ENCODE results near the gene FBL.
A peak's percentile ranks its signal among the peaks of the same experiment; 100 is the strongest.
"Not testable (repeated sequence)": the region's sequence is repeated elsewhere in the genome, so short reads cannot be mapped to it uniquely, and the experiment has no call there.

FBL gene

GRCh38 chr19:39845933-39846677 lies at the start of gene FBL:
TSS of gene FBL (minus strand) at chr19:39846379. CDS start at chr19:39846300, 79 bp downstream.
- DNase-seq: peak; percentile 98

- DNase-seq: not testable (repeated sequence)
These were observed 48.9 kb upstream of the FBL start for GRCh38 chr19:39895096-39895495.

DNA sequence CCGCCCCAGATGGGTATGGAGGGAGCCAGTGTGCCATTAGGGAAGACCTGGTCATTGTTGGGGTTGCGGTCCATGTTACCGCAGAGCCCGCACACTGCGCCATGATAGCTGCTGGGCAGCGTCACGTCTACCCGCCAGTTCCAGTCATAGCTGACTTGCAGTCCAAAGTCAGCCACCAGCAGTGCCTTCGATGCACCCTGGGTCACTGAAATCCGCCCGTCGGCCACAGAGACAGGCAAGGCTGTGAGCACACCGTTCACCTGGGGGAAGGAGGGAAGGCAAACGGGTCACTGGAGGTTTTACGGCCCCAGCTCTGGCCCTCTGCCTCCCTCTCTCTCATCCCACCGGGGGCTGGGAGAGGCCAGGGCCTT lies 48.0 kb upstream of the FBL start:
- not testable (repeated sequence) for DNase-seq

GRCh38 chr19:39893366-39894235 lies 47.4 kb upstream of the FBL start:
- peak; percentile 86 for DNase-seq

DNA sequence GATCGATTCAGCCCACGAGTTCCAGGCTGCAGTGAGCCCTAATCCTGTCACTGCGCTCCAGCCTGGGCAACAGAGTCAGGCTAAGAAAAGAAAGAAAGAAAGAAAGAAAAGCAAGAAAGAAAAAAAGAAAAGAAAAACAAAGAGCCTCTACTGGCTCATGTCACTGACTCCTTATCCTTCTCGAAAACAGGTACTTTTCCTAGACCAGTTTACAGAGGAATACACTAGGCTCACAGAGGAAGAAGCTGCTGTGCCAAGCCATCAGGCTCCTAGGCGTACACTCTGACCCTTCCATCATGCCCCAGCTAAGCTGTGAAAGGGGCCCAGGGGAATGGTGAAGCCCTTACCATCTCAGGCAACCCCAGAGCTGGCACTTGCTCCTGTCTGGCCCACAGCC lies 46.3 kb upstream of the FBL start:
- DNase-seq: not testable (repeated sequence)

GRCh38 chr19:39891660-39892505 lies 45.7 kb upstream of the FBL start:
- DNase-seq: not testable (repeated sequence)

- no peak for DNase-seq
These were observed 44.8 kb upstream of the FBL start for GRCh38 chr19:39890755-39891551.

DNA sequence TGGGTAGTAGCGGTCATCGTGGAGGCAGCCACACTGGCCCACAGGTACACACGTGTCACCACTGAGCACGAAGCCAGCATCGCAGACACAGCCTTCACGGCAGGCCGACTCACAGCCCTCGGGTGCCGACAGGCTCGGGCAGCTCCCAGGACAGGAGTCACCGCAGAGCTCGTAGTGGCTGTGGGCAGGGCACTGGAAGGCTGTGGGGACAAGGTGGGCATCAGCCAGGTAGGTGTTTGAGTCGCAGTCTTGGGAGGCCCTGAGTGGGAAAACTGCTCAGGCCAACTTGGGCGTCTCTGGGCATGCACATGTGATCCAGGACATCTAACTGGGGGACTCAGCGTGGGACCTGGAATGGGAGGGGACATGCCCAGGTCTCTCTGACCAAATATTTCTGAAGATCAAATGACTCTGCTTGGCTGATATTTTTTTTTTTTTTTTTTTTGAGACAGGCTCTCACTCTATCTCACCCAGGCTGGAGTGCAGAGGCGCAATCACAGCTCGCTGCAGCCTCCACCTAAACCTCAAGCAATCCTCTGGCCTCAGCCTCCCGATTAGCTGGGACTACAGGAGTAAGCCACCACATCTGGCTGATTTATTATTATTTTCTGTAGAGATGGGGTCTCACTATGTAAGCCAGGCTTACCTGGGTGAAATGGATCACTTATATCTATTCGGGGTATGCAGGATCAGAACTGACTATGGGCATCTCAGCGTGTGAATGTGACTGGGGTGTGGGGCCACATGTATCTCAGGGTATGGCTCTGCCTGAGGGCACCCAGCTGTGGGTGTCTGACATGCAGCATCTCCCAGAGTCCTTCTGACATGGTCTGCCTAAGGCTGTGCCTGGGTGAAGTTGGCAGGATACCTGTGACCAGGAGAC lies 43.9 kb upstream of the FBL start:
- not testable (repeated sequence) for DNase-seq

- DNase-seq: not testable (repeated sequence)
These were observed 41.3 kb upstream of the FBL start for GRCh38 chr19:39887456-39887951.

DNA sequence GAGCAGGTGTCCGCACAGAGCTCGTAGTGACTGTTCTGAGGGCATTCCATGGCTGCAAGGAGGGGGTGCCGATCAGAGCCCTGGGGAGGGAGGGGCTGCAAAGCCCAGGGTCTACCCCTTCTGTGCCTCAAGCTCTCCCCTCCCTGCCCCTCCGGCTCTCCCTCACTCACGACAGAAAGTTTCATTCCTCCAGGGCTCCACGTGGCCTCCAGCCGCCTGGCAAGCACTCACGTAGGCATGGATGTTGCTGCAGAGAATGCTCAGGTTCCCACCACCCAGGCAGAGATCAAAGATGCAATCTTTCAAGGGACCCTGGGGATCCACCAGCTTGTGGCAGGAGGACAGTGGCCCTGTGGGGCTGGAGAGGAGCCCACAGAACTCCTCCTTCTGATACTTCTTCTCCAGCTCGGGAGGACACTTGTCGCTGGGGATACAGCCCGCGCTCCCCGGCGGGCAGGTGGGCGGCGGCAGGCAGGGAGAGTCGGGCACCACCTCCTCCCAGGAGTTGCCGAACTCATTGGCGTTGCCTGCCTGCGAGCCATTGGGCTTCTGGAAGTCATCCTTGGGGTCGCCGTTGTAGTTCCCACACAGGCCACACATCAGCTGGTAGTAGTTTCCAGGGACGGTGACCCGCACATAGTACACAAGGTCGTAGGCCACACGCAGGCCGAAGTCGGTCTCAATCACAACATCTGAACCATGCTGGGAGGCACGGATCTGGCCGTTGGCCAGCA lies 39.8 kb upstream of the FBL start:
- DNase-seq: not testable (repeated sequence)

DNA sequence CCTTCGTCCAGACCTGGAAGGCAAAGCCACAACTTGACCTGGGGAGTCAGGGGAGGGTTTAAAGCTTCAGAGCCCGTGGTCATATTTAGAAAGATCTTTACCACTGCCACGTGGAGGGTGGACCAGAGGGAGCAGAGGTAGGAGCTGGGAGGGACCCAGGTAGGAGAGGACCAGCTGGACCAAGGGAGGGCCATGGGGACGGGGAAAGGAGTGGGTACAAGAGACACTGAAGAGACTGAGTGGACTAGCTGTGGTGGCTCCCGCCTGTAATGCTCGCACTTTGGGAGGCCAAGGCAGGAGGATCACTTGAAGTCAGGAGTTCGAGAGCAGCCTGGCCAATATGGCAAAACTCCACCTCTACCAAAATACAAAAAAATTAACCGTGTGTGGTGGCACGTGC lies 38.5 kb upstream of the FBL start:
- DNase-seq: not testable (repeated sequence)

DNA sequence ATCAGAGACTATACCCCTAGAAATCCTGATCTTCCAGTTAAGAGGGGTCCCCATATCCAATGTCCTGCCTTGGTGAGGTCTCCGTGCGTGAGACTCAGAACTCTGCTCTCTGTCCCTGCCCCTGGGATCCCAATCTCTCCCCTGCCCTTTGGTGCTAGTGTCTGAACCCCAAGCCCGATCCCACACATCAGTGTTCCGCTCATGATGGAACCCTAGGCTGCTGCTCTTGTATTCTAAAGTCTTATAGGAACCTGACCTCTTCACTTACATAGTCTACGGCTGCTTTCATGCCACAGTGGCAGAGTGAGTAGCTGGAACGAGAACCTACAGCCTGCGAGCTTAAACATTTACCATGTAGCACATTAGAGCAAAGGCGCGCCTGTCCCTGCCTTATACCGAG lies 36.5 kb upstream of the FBL start:
- DNase-seq: not testable (repeated sequence)

DNA sequence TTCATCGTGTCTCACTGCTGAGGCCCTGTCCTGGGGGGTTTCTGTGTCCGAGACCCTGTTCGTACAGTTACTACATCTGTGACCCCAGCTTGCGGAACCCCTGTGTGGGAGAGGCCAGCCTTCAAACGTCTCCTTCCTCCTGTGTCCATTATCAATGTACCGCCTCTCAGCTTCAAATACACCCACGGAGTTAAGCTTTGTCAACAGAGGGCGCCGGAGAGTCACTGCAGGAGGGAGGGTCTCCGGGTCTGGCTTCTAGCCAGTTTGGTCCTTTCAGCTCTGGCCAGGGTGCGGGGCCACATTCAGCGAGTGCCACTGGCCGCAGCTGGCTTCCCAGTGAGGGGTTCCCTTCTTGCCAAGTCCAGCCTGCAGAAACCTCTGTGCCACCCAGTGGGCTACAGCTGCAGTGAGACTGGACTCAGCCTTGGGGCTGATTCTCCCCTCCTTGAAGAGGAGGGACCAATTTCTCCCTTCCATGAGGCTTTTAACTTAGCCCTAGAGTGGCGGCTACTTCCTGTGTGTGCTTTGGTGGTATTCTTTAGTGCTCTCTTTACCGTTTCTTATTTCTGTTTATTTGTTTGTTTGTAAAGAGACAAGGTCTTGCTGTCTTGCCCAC lies 35.4 kb upstream of the FBL start:
- DNase-seq: peak; percentile 29

GRCh38 chr19:39880241-39880640 lies 34.1 kb upstream of the FBL start:
- DNase-seq: not testable (repeated sequence)

DNA sequence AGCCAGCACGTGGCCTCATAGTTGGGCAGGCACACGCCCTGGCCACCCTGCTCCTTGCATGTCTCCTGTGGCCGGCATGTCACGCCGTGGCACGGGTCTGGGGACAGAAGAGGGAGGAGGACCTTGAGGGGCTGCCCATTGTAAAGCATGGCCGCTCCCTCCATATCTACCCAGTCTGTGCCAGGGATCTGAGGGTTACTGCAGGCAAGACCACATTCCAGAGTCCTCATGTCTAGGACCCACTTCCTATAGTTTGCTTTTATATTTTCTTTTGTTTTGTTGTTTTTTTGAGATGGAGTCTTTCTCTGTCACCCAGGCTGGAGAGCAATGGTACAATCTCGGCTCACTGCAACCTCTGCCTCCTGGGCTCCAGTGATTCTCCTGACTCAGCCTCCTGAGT lies 33.6 kb upstream of the FBL start:
- DNase-seq: not testable (repeated sequence)

DNA sequence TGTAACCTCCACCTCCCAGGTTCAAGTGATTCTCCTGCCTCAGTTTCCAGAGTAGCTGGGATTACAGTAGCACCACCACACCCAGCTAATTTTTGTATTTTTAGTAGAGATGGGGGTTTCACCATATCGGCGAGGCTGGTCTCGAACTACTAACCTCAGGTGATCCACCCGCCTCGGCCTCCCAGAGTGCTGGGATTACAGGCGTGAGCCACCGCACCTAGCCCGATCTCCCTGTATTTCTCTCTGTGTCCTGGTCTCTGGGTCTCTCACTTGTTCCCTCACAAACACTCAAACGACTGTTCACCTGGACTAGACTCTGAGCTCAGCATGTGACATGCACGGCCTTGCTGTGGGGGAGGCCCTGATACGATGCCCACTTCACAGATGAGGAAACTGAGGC lies 32.7 kb upstream of the FBL start:
- DNase-seq: not testable (repeated sequence)

DNA sequence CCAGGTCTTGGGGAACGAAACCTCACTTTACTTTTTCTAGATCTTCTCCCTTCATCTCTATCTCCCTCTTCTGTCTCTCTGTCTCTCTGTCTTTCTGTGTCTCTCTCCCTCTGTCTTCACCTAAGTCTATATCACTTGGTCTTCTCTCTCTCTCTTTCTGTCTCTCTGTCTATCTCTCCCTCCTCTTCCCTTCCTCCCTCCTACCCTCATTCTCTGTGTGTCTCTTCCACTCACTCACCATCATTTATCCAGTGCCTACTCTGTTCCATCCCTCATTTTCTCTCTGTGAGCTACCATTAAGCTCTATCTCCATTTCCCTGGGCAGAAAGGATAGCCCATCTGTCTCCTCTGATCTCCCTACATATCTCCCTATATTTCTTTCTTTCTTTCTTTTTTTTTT lies 32.2 kb upstream of the FBL start:
- no peak for DNase-seq

GRCh38 chr19:39877982-39878381 lies 31.8 kb upstream of the FBL start:
- not testable (repeated sequence) for DNase-seq

DNA sequence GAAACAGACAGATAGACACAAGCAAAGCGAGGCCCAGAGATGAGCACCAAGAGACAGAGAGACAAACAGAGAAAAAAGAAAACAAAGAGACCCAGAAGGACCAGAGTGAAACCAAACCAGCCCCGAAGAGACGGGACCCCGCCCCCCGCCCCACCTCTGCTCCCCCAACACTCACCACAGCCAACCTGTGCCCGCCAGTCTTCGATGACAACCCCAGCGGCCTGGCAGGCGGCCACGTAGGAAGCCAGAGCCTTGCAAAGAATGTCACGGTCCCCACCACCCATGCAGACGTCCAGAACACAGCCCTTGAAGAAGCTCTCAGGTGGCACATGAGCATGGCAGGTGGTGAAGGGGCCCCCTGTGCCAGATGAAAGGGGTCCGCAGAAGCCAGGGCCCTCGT lies 31.3 kb upstream of the FBL start:
- peak; percentile 64 for DNase-seq

GRCh38 chr19:39876486-39876885 lies 30.3 kb upstream of the FBL start:
- not testable (repeated sequence) for DNase-seq
